ENCODE results near the gene JPH4.
"Not testable (repeated sequence)": the region's sequence is repeated elsewhere in the genome, so short reads cannot be mapped to it uniquely, and the experiment has no call there.

GRCh38 chr14:23609411-23610089 lies 31.0 kb upstream of the JPH4 start:
- not testable (repeated sequence) for TF ChIP-seq POLR2A (IDR thresholded peaks at IDR 0.05; ENCODE audit: extremely low read depth, insufficient read length); CTCF (IDR thresholded peaks at IDR 0.05; ENCODE audit: low read depth, low read length)
